Type B pancreatic cell (in vitro differentiated cells): ENCODE results near the gene BCL2L11. TPM values are rescaled to one million over a fixed set of nuclear protein-coding genes. Genes with fewer than 3 reads are reported as not detected.

Source experiments
- DNase-seq: peaks from one replicate; pipeline ENCODE4 v3.0.0; 2021; ENCODE audit warnings: mixed read lengths; ENCODE audit not compliant: unreplicated experiment; ENCODE audit errors: extremely low spot score
- H3K27ac Mint-ChIP-seq: 2 replicates; pipeline ENCODE4 v1.8.0; 2021; ENCODE audit warnings: mild to moderate bottlenecking, mixed read lengths
- H3K27me3 Mint-ChIP-seq: 2 replicates; pipeline ENCODE4 v1.8.0; 2021; ENCODE audit warnings: mixed read lengths
- H3K36me3 Mint-ChIP-seq: 2 replicates; pipeline ENCODE4 v1.8.0; 2021; ENCODE audit warnings: mixed read lengths
- H3K4me1 Mint-ChIP-seq: one replicate; pipeline ENCODE4 v1.8.0; 2021; ENCODE audit warnings: mixed read lengths; ENCODE audit not compliant: unreplicated experiment
- H3K4me3 Mint-ChIP-seq: 2 replicates; pipeline ENCODE4 v1.8.0; 2021; ENCODE audit warnings: mild to moderate bottlenecking, mixed read lengths
- H3K9me3 Mint-ChIP-seq: 2 replicates; pipeline ENCODE4 v1.8.0; 2021; ENCODE audit warnings: mixed read lengths
- total RNA-seq: library from RNA; stranded (reverse); gene quantifications from 2 replicates; pipeline ENCODE4 v1.2.1, GENCODE V29; 2021; ENCODE audit warnings: low replicate concordance
- TF ChIP-seq, protein P1 (sequence below): fragments of 200-600 bp; sonication (generic); conservative IDR thresholded peaks from 2 replicates; pipeline ENCODE4 v1.5.0; 2021; ENCODE audit warnings: antibody characterized with exemption, mild to moderate bottlenecking

The BCL2L11 gene
- total RNA-seq, 1 donor from 2014 or later, result 29.2 TPM

GRCh38 chr2:111118481-111118980 lies 2.2 kb upstream of the BCL2L11 start:
- no peaks in the 10 kb centered on the region for H3K36me3 Mint-ChIP-seq
- H3K27me3 Mint-ChIP-seq, result peaks cover 56% of the 10 kb centered on the region
- TF ChIP-seq, protein P1, sequence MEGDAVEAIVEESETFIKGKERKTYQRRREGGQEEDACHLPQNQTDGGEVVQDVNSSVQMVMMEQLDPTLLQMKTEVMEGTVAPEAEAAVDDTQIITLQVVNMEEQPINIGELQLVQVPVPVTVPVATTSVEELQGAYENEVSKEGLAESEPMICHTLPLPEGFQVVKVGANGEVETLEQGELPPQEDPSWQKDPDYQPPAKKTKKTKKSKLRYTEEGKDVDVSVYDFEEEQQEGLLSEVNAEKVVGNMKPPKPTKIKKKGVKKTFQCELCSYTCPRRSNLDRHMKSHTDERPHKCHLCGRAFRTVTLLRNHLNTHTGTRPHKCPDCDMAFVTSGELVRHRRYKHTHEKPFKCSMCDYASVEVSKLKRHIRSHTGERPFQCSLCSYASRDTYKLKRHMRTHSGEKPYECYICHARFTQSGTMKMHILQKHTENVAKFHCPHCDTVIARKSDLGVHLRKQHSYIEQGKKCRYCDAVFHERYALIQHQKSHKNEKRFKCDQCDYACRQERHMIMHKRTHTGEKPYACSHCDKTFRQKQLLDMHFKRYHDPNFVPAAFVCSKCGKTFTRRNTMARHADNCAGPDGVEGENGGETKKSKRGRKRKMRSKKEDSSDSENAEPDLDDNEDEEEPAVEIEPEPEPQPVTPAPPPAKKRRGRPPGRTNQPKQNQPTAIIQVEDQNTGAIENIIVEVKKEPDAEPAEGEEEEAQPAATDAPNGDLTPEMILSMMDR, result no peak
- no peaks in the 10 kb centered on the region for H3K9me3 Mint-ChIP-seq
- DNase-seq, result no peak
- peaks cover 20% of the 10 kb centered on the region for H3K4me1 Mint-ChIP-seq
- H3K4me3 Mint-ChIP-seq, result peak overlapping the region; percentile 91
- H3K27ac Mint-ChIP-seq, result peak overlapping the region; percentile 91

- DNase-seq, result no peak
- Mint-ChIP-seq H3K4me3 (peak overlapping the region; percentile 91), H3K4me1 (peaks cover 24% of the 10 kb centered on the region), H3K9me3 (no peaks in the 10 kb centered on the region), H3K27ac (peak overlapping the region; percentile 91), H3K27me3 (peaks cover 50% of the 10 kb centered on the region), H3K36me3 (peaks cover 3% of the 10 kb centered on the region)
- TF ChIP-seq, protein P1, result no peak
These were observed 1.5 kb upstream of the BCL2L11 start for GRCh38 chr2:111118981-111119821.

- DNase-seq, result no peak
- Mint-ChIP-seq H3K27ac (peak overlapping the region; percentile 72), H3K36me3 (peaks cover 7% of the 10 kb centered on the region), H3K4me1 (peaks cover 24% of the 10 kb centered on the region), H3K4me3 (peak overlapping the region; percentile 91), H3K9me3 (no peaks in the 10 kb centered on the region), H3K27me3 (peaks cover 46% of the 10 kb centered on the region)
- TF ChIP-seq, protein P1, result no peak
These were observed 877 bp upstream of the BCL2L11 start for GRCh38 chr2:111119822-111120252.

DNA sequence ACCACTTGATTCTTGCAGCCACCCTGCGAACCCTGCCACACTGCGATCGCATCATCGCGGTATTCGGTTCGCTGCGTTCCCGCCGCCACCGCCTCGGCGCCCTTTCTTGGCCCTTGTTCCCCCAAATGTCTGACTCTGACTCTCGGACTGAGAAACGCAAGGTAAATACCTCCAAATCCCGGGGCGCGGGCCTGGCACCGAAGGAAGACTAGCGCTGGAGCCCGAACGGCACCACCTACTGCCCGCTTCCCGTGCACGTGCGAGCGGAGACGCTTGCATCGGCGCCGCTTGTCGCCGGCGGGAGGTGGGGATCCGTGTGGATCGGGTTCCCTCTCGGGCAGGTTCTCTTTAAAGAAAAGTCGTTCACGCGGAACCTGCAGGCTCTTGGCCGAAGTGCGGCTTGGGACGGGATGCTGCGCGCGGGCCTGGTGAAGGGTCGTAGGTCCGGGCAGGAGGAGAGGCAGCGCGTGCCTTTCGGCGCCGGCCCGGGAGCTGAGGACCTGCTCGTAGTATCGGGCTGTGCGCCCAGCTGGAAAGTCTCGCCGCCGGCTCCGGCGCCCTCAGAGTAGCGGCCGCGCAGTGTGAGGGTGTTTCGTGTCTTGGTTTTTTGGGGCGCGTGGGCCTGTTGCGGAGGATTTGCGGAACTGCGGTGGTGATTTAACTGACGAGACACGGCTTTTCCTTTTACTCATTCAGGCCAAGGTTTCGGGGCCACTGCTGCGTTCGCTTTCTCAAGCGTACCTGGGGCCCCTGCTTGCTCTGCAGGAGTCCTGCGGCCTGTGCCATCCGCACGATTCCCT lies 514 bp downstream of the BCL2L11 start:
- peaks cover 33% of the 10 kb centered on the region for H3K4me1 Mint-ChIP-seq

More for the DNA sequence above, 514 bp downstream of the BCL2L11 start:
- H3K4me3 Mint-ChIP-seq, result peak overlapping the region; percentile 94
- H3K36me3 Mint-ChIP-seq, result peaks cover 21% of the 10 kb centered on the region
- peaks cover 40% of the 10 kb centered on the region for H3K27me3 Mint-ChIP-seq
- TF ChIP-seq, protein P1, result no peak
- DNase-seq, result peak; percentile 77
- H3K9me3 Mint-ChIP-seq, result no peaks in the 10 kb centered on the region
- H3K27ac Mint-ChIP-seq, result peak overlapping the region; percentile 91
